A549 (cell line): ENCODE measurements around the gene TFB2M. TPM values are rescaled to one million over a fixed set of nuclear protein-coding genes. Genes with fewer than 3 reads are reported as not detected.
"Not testable (repeated sequence)": the region's sequence is repeated elsewhere in the genome, so short reads cannot be mapped to it uniquely, and the experiment has no call there.

Source experiments
- ATAC-seq, 2 experiments: fragments of 200-7000 bp in 1 of 2; fragments of >200 bp in 1 of 2; cut with Nextera tagmentation in 1 of 2; cut with Tn5 transposase in 1 of 2; 3 replicates each; pipeline versions ENCODE4 v1.8.0 to v1.9.1; 2018 to 2020; ENCODE audit warnings: mild to moderate bottlenecking in 1 of 2, moderate library complexity in 1 of 2
- CTCF ChIA-PET: fragments of 300-600 bp; sonication (Branson Sonifier 250); formaldehyde crosslinking; extraction: SDS; loops from one replicate; lab custom pipeline; 2021; ENCODE audit warnings: antibody characterized with exemption, inconsistent platforms; lab: Yijun Ruan, JAX
- POLR2A ChIA-PET: fragments of 350-600 bp; formaldehyde crosslinking; extraction: SDS; loops from one replicate; lab custom pipeline; 2021; ENCODE audit warnings: antibody characterized with exemption, inconsistent platforms; lab: Yijun Ruan, JAX
- DNase-seq, 2 experiments: peaks; one replicate each; pipeline versions ENCODE4 v3.0.0 to v3.0.0-alpha.2; 2011 to 2016; ENCODE audit warnings: low read depth in 1 of 2, low spot score in 1 of 2
- FAIRE-seq: peaks from 2 replicates; lab custom pipeline; 2011; peaks lifted over from hg19 to GRCh38; lab: Jason Lieb, UNC
- H3K27ac ChIP-seq, 2 experiments: fragments of >200 bp; sonication (Bioruptor Twin); formaldehyde crosslinking; 3 replicates each; pipeline ENCODE4 v1.5.1; 2016 to 2017
- H3K4me1 ChIP-seq: fragments of >200 bp; sonication (Bioruptor Twin); formaldehyde crosslinking; 3 replicates; pipeline ENCODE4 v1.6.1; 2016
- H3K4me2 ChIP-seq: fragments of >200 bp; sonication (Bioruptor Twin); formaldehyde crosslinking; 3 replicates; pipeline ENCODE4 v1.6.1; 2016
- H3K4me3 ChIP-seq: fragments of >200 bp; sonication (Bioruptor Twin); formaldehyde crosslinking; 3 replicates; pipeline ENCODE4 v1.5.1; 2016
- H3K9me3 ChIP-seq: fragments of >200 bp; sonication (Bioruptor Twin); formaldehyde crosslinking; 3 replicates; pipeline ENCODE4 v1.6.1; 2016
- CBX2 ChIP-seq: fragments of 200-600 bp; sonication (generic); IDR thresholded peaks from 2 replicates; pipeline ENCODE4 v1.6.1; 2016; ENCODE audit warnings: low read depth, mild to moderate bottlenecking, borderline replicate concordance
- CBX8 ChIP-seq: fragments of 200-600 bp; sonication (generic); IDR thresholded peaks from 2 replicates; pipeline ENCODE4 v1.6.1; 2016
- CHD4 ChIP-seq: fragments of 200-600 bp; sonication (generic); IDR thresholded peaks from 2 replicates; pipeline ENCODE4 v1.6.1; 2016; ENCODE audit warnings: antibody characterized with exemption, mild to moderate bottlenecking, borderline replicate concordance
- EHF ChIP-seq: fragments of 250-450 bp; sonication (Bioruptor Pico); IDR thresholded peaks from 2 replicates; pipeline ENCODE4 v1.5.0; 2020; ENCODE audit warnings: mild to moderate bottlenecking
- FOXS1 ChIP-seq: fragments of 250-450 bp; sonication (Bioruptor Pico); IDR thresholded peaks from 2 replicates; pipeline ENCODE4 v1.5.0; 2020; ENCODE audit warnings: mild to moderate bottlenecking, moderate library complexity
- HDAC2 ChIP-seq: fragments of 200-600 bp; sonication (generic); IDR thresholded peaks from 2 replicates; pipeline ENCODE4 v1.6.1; 2016
- JUN ChIP-seq, 2 experiments: fragments of >200 bp; sonication (Bioruptor Twin); formaldehyde crosslinking; IDR thresholded peaks; 2 replicates in 1 of 2; 3 replicates in 1 of 2; pipeline ENCODE4 v1.6.1; 2016 to 2017
- JUNB ChIP-seq: fragments of >200 bp; sonication (Bioruptor Twin); formaldehyde crosslinking; IDR thresholded peaks from 2 replicates; pipeline ENCODE4 v1.6.1; 2016
- KDM1A ChIP-seq: fragments of 200-600 bp; sonication (generic); IDR thresholded peaks from 2 replicates; pipeline ENCODE4 v1.6.1; 2016; ENCODE audit warnings: low read depth, mild to moderate bottlenecking
- MAFK ChIP-seq: fragments of 450-650 bp; IDR thresholded peaks from 2 replicates; pipeline ENCODE4 v1.6.1; 2014; ENCODE audit not compliant: partially characterized antibody
- NPAS2 ChIP-seq: fragments of 250-450 bp; sonication (Bioruptor Pico); IDR thresholded peaks from 2 replicates; pipeline ENCODE4 v1.8.0; 2022; ENCODE audit warnings: mild to moderate bottlenecking, moderate library complexity, borderline replicate concordance
- NR3C1 ChIP-seq: fragments of >200 bp; sonication (Bioruptor Twin); formaldehyde crosslinking; IDR thresholded peaks from 3 replicates; pipeline ENCODE4 v1.6.1; 2017
- POLR2A ChIP-seq: IDR thresholded peaks from 2 replicates; pipeline ENCODE4 v1.6.1; 2012; ENCODE audit warnings: mild to moderate bottlenecking, low read length
- POLR2AphosphoS2 ChIP-seq: conservative IDR thresholded peaks from 2 replicates; pipeline ENCODE4 v1.6.1; 2012; ENCODE audit warnings: low read length, improper control_type of control experiment, inconsistent platforms
- SMC3 ChIP-seq: fragments of >200 bp; sonication (Bioruptor Twin); formaldehyde crosslinking; IDR thresholded peaks from 3 replicates; pipeline ENCODE4 v1.6.1; 2018; ENCODE audit warnings: inconsistent platforms
- TP53 ChIP-seq: fragments of 250-450 bp; sonication (Bioruptor Pico); IDR thresholded peaks from 2 replicates; pipeline ENCODE4 v1.5.0; 2021; ENCODE audit warnings: mild to moderate bottlenecking, moderate library complexity
- WGBS: methylation state at CpG from one replicate; pipeline ENCODE4 v1.1.6; 2017; ENCODE audit errors: missing lambda C conversion rate; 5-methylcytosine and 5-hydroxymethylcytosine counted together
- polyA plus RNA-seq, 4 experiments: library from polyadenylated mRNA; depleted of rRNA in 3 of 4; stranded (reverse); fragments of >200 nt; fragmentation: RNase III in 1 of 4; extraction: RNeasy Plus Mini Kit Qiagen cat#74134 plus additional on column Dnase treatment in 1 of 4; gene quantifications; 2 replicates in 3 of 4; 3 replicates in 1 of 4; pipeline ENCODE4 v1.2.3, GENCODE V29; 2011 to 2017
- TF ChIP-seq, protein P1 (sequence below): fragments of 150-350 bp; IDR thresholded peaks from 2 replicates; pipeline ENCODE4 v1.6.1; 2014; ENCODE audit warnings: low read depth, mild to moderate bottlenecking, low read length
- TF ChIP-seq, protein P2 (sequence below): fragments of 200-600 bp; sonication (generic); IDR thresholded peaks from 2 replicates; pipeline ENCODE4 v1.6.1; 2016; ENCODE audit warnings: antibody characterized with exemption, mild to moderate bottlenecking, moderate library complexity
- TF ChIP-seq, protein P3 (sequence below): fragments of >200 bp; sonication (Bioruptor Twin); formaldehyde crosslinking; IDR thresholded peaks from 2 replicates; pipeline ENCODE4 v1.6.1; 2016
- TF ChIP-seq, protein P4 (sequence below): fragments of >200 bp; sonication (Bioruptor Twin); formaldehyde crosslinking; IDR thresholded peaks from 3 replicates; pipeline ENCODE4 v1.5.1; 2016
- TF ChIP-seq, protein P5 (sequence below): IDR thresholded peaks from 2 replicates; pipeline ENCODE4 v1.6.1; 2012; ENCODE audit warnings: low read depth, borderline replicate concordance
- TF ChIP-seq, protein P6 (sequence below): fragments of 450-650 bp; IDR thresholded peaks from 2 replicates; pipeline ENCODE4 v1.6.1; 2014; ENCODE audit warnings: antibody characterized with exemption

Gene TFB2M
- polyA plus RNA-seq, 2 of the 4 experiments (the other 2 are of a cell fraction) = 27.7 to 59.9 TPM

DNA sequence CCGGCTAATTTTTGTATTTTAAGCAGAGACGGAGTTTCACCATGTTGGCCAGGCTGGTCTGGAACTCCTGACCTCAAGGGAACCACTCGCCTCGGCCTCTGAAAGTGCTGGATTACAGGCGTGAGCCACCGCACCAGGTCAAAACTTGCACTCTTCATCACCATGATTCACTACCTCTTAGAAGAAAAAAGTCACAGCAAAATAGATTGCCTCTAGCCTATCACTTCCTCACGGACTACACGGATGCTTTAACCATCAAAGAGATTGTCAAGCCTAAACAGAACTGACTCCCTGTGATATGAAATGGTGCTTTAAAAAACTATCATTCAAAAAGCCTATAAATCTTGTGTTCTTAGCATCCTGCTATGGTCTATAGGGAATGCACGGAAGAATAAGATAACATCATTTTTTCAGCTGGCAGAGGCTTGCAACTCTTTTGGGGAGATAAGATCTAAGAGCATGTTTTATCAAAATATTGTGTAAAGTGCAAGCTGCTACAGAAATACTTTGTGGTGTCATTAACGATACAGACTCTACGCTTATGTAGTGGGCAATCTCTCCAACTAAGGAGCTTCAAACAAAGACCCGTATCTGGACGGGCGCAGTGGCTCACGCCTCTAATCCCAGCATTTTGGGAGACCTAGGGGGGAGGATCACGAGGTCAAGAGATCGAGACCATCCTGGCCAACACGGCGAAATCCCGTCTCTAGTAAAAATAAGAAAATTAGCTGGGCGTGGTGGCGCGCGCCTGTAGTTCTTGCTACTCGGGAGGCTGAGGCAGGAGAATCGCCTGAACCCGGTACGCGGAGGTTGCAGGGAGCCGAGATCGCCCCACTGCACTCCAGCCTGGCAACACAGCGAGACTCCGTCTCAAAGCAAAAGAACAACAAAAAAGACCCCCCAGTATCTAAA lies 966 bp downstream of the TFB2M start:
- TF ChIP-seq SMC3 (no peak), FOXS1 (no peak), EHF (CRISPR knock-in tag) (no peak), NR3C1 (no peak), CBX2 (no peak), JUNB (no peak), POLR2AphosphoS2 (no peak), POLR2A (no peak)
- TF ChIP-seq, protein P1, sequence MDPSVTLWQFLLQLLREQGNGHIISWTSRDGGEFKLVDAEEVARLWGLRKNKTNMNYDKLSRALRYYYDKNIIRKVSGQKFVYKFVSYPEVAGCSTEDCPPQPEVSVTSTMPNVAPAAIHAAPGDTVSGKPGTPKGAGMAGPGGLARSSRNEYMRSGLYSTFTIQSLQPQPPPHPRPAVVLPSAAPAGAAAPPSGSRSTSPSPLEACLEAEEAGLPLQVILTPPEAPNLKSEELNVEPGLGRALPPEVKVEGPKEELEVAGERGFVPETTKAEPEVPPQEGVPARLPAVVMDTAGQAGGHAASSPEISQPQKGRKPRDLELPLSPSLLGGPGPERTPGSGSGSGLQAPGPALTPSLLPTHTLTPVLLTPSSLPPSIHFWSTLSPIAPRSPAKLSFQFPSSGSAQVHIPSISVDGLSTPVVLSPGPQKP = no peak
- TF ChIP-seq, all 56 proteins: peak for 0
- POLR2A ChIA-PET = interaction anchor here (1.2 kb wide), 1 partner anchor 159 kb away, joined by 6 read pairs; the partner anchor contains the start of gene SCCPDH
- peak overlapping the region; percentile 70 for H3K4me3 ChIP-seq
- FAIRE-seq (no peak), ATAC-seq (no peak), DNase-seq (no peak)
- peaks cover 18% of the 10 kb centered on the region for H3K4me1 ChIP-seq
- peak overlapping the region; percentile 80 to 89 for H3K27ac ChIP-seq
- no peaks in the 10 kb centered on the region for H3K9me3 ChIP-seq
- 23% methylated on average over 28 of the region's 33 CpGs for WGBS
- peak overlapping the region; percentile 69 for H3K4me2 ChIP-seq
- CTCF ChIA-PET = interaction anchor here (0.8 kb wide), 1 partner anchor 67 kb away, joined by 3 read pairs; no protein-coding TSS in a partner anchor

DNA sequence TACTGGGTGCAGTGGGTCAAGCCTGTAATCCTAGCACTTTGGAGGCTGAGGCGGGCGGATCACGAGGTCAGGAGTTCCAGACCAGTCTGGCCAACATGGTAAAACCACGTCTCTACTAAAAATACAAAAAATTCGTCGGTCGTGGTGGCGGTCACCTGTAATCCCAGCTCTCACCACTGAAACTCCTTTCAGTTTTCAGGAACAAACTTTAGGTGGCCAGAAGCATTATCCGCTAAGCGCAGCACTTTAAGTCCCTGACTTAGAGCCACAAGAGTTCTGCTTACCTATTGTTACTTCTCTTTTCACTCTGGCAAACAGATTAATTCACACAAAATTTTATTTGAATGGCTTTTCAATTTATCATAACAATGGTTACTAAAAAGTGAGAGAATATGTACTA lies 5.2 kb downstream of the TFB2M start:
- H3K9me3 ChIP-seq, H3K4me3 ChIP-seq, POLR2A ChIA-PET, DNase-seq, CTCF ChIA-PET, H3K4me2 ChIP-seq, H3K27ac ChIP-seq: not testable (repeated sequence)
- peak in 1 of 2 experiments; percentile 61; a peak in 3 of 6 replicates for ATAC-seq
- 91% methylated on average over 10 of the region's 10 CpGs for WGBS
- H3K4me1 ChIP-seq = peaks cover 10% of the 10 kb centered on the region
- peak; percentile 13 for FAIRE-seq

DNA sequence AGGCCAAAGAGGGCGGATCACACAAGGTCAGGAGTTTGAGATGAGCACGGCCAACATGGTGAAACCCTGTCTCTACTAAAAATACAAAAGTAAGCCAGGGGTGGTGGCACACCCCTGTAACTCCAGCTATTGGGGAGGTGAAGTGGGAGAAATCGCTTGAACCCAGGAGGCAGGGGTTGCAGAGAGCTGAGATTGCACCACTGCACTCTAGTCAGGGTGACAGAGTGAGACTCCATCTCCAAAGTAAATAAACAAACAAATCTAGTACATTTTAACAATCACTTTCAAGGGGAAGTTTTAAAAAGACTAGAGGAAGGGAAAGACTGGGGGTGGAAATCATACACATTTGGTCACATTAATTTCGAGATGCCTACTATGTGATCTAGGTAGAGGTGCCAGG lies 6.8 kb downstream of the TFB2M start:
- ChIA-PET POLR2A (no interaction called here), CTCF (no interaction called here)
- TF ChIP-seq, protein P2, sequence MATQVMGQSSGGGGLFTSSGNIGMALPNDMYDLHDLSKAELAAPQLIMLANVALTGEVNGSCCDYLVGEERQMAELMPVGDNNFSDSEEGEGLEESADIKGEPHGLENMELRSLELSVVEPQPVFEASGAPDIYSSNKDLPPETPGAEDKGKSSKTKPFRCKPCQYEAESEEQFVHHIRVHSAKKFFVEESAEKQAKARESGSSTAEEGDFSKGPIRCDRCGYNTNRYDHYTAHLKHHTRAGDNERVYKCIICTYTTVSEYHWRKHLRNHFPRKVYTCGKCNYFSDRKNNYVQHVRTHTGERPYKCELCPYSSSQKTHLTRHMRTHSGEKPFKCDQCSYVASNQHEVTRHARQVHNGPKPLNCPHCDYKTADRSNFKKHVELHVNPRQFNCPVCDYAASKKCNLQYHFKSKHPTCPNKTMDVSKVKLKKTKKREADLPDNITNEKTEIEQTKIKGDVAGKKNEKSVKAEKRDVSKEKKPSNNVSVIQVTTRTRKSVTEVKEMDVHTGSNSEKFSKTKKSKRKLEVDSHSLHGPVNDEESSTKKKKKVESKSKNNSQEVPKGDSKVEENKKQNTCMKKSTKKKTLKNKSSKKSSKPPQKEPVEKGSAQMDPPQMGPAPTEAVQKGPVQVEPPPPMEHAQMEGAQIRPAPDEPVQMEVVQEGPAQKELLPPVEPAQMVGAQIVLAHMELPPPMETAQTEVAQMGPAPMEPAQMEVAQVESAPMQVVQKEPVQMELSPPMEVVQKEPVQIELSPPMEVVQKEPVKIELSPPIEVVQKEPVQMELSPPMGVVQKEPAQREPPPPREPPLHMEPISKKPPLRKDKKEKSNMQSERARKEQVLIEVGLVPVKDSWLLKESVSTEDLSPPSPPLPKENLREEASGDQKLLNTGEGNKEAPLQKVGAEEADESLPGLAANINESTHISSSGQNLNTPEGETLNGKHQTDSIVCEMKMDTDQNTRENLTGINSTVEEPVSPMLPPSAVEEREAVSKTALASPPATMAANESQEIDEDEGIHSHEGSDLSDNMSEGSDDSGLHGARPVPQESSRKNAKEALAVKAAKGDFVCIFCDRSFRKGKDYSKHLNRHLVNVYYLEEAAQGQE = no peak
- no peak for TF ChIP-seq NPAS2 (CRISPR knock-in tag)
- TF ChIP-seq, protein P1 = no peak
- TF ChIP-seq TP53 (CRISPR knock-in tag) = no peak
- no peak for TF ChIP-seq JUN (IDR thresholded peaks at IDR 0.05)
- TF ChIP-seq CHD4 = no peak
- TF ChIP-seq CBX2 = no peak
- TF ChIP-seq CBX8 = no peak
- TF ChIP-seq, protein P3, sequence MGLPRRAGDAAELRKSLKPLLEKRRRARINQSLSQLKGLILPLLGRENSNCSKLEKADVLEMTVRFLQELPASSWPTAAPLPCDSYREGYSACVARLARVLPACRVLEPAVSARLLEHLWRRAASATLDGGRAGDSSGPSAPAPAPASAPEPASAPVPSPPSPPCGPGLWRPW = no peak
- TF ChIP-seq NR3C1 = no peak
- TF ChIP-seq, protein P4, sequence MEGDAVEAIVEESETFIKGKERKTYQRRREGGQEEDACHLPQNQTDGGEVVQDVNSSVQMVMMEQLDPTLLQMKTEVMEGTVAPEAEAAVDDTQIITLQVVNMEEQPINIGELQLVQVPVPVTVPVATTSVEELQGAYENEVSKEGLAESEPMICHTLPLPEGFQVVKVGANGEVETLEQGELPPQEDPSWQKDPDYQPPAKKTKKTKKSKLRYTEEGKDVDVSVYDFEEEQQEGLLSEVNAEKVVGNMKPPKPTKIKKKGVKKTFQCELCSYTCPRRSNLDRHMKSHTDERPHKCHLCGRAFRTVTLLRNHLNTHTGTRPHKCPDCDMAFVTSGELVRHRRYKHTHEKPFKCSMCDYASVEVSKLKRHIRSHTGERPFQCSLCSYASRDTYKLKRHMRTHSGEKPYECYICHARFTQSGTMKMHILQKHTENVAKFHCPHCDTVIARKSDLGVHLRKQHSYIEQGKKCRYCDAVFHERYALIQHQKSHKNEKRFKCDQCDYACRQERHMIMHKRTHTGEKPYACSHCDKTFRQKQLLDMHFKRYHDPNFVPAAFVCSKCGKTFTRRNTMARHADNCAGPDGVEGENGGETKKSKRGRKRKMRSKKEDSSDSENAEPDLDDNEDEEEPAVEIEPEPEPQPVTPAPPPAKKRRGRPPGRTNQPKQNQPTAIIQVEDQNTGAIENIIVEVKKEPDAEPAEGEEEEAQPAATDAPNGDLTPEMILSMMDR = no peak
- TF ChIP-seq, protein P5, sequence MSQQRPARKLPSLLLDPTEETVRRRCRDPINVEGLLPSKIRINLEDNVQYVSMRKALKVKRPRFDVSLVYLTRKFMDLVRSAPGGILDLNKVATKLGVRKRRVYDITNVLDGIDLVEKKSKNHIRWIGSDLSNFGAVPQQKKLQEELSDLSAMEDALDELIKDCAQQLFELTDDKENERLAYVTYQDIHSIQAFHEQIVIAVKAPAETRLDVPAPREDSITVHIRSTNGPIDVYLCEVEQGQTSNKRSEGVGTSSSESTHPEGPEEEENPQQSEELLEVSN = no peak
- no peak for TF ChIP-seq MAFK
- no peak for TF ChIP-seq KDM1A
- TF ChIP-seq HDAC2 = no peak
- TF ChIP-seq, protein P6, sequence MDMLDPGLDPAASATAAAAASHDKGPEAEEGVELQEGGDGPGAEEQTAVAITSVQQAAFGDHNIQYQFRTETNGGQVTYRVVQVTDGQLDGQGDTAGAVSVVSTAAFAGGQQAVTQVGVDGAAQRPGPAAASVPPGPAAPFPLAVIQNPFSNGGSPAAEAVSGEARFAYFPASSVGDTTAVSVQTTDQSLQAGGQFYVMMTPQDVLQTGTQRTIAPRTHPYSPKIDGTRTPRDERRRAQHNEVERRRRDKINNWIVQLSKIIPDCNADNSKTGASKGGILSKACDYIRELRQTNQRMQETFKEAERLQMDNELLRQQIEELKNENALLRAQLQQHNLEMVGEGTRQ = no peak
- peaks cover 4% of the 10 kb centered on the region for H3K4me1 ChIP-seq
- H3K27ac ChIP-seq = no peak overlapping the region
- DNase-seq (no peak), FAIRE-seq (no peak), ATAC-seq (no peak)
- no peak overlapping the region for H3K4me3 ChIP-seq
- no peaks in the 10 kb centered on the region for H3K9me3 ChIP-seq
- no peak overlapping the region for H3K4me2 ChIP-seq
- 90% methylated on average over 4 of the region's 4 CpGs for WGBS
